TTC549 (cell line): ENCODE data around the gene PTK6.
"Not testable (repeated sequence)": the region's sequence is repeated elsewhere in the genome, so short reads cannot be mapped to it uniquely, and the experiment has no call there.

Experiments used
- FAIRE-seq: peaks from 2 replicates; lab custom pipeline; 2012; peaks lifted over from hg19 to GRCh38; lab: Jason Lieb, UNC

The PTK6 gene

DNA sequence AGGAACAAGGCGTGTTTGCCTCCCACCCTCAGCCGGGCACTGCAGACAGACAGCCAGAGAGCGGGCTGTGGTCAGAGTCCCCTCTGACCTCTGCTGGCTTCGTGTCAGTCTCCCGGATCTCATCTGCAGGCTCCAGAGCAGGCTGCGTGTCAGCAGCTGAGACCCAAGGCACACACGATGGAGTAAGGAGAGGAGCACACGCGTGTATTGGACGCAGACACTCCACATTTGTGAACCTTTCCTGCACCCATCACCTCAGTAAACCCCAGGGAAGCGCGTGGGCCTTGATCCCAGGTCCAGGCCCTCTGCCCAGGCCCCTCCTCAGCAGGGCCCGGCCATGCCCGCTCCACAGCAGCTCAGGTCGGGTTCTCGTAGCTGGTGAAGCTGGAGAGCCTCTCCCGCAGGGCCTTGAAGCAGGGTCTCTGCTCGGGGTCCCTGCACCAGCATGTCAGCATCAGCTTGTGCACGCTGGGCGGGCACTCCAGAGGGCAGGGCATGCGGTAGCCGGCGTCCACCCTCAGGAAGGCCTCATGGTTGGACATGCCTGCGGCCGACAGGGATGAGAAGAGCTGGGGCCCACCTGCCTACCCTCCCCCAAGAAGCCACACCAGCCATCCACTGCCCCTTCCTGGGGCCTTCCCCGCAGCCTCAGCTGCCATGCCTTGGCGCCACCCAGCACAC lies 7.9 kb downstream of the PTK6 start:
- no peak for FAIRE-seq

DNA sequence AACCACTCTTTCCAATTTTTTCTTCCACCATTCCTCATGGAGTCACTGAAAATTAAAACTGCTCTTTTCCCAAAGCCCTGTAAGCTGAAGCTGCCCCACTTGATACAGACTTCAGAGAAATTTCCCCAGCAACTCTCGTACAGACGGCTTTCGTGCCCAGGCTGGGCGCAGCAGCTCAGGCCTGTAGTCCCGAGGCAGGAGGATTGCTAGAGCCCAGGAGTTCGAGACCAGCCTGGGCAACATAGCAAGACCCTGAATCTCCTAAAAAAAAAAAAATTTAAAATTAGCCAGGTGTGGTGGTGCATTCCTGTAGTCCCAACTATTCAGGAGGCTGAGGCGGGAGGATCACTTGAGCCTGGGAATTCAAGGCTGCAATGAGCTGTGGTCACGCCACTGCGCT lies 10.0 kb downstream of the PTK6 start:
- no peak for FAIRE-seq

DNA sequence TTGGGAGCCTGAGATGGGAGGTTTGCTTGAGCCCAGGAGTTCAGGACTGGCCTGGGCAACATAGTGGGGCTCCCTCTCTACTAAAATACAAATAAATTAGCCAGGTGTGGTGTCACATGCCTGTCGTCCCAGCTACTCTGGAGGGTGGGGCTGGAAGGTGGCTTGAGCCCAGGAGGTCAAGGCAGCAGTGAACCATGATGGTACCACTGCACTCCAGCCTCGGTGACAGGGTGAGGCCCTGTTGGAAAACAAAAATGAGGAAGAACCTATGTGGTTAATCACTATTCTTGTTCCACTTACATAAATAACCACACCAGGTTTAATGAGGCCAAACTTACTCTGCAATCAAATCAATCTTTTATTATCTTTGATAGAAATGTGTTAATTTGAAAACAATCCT lies 11.2 kb downstream of the PTK6 start:
- no peak for FAIRE-seq

DNA sequence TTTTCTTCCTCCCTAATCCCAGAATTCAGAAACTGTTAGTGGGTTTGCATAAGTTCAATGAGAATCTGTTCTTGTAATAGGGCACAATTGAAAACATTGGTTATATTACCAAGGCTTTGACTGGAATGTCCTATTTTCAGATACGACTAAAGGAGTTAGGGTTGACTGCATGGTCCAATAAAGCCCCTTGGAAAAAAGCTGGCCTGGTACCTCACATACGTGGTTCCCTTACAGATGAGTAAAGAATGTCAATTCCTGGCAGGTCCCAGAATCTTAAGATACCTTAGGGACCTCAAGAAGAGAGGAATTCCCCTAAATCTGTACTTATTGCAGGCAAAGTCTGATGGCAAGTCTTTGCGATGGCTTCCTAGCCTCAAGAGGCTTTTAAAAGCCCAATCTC lies 12.0 kb downstream of the PTK6 start:
- FAIRE-seq, result no peak

DNA sequence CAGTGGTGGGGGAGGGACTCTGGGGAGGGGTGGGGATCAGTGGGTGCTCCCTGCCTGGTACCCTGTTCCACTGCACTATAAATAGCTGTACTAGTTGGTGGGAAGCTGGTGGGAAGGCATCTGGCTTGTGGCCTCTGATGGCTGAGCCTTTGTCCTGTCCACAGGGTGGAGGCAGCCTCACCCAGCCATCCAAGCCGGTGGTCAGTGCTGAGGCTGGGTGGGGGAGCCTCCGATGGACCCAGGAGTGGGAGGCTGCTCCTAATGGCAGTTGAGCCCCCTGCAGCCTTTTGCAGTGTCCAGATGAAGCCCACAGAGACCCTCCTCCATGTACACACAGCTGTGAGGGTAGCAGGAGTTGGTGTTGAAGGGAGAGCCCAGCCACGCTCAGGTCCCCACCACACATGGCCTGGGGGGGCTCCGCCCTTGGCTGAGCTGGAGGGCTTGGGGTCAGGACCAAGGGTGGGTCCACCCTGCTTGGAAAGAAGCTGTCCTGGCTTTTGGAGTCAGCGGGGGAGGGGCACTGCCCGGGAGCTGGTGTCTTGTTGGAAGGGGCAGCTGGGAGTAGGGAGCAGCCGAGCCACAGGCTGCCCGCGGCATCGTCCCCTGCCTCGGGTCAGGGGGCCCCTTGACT lies 14.1 kb downstream of the PTK6 start:
- FAIRE-seq, result no peak

DNA sequence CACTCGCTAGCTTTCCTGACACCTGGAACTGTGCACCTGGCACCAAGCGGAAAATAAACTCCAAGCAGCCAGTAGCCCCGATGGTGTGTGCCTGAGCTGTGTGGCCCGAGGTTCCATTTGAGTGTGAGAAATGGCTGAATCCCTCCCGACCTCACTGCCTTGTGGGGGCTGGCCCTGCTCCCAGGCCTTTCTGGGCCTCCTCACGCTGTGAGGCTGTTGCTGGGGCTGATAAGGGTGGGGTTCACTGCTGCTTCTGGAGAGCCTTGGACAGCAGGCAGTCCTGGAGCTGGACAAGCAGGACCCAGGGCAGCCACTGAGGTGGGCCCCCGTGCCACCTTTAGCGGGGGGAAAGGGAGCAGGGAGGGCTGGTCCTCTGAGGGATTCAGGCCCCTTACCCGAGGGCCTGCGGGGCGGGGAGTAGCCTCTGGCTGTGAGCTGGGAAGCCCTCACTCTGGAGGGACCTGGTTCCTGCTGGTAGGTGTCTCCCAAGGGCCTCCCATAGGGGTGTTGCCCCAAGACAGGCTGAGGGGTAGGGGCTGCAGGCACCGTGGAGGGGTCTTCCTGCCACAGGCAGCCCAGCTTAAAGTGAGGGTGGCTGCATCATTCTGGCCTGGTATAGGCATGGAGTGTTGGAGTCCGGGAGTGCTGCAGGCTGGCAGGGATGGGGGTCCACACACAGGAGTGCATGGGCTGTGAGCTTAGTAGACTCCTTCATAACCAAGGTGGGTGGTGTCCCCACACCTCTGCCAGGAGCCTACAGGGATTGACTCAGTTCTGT lies 14.9 kb downstream of the PTK6 start:
- no peak for FAIRE-seq

DNA sequence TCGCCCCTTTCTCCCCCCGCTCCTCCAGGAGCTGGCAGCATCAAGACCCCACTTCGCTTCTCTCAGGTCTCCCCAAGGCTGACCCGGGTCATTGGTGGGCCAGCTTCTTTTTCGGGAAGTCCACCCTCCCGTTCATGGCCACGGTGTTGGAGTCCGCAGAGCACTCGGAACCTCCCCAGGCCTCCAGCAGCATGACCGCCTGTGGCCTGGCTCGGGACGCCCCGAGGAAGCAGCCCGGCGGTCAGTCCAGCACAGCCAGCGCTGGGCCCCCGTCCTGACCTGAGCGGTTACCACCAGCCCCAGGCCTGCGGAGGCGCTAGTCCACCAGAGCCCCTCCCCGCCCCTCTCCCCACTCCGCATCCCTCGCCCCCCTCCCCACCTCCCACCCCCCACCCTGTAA lies 15.6 kb downstream of the PTK6 start:
- FAIRE-seq, result no peak

DNA sequence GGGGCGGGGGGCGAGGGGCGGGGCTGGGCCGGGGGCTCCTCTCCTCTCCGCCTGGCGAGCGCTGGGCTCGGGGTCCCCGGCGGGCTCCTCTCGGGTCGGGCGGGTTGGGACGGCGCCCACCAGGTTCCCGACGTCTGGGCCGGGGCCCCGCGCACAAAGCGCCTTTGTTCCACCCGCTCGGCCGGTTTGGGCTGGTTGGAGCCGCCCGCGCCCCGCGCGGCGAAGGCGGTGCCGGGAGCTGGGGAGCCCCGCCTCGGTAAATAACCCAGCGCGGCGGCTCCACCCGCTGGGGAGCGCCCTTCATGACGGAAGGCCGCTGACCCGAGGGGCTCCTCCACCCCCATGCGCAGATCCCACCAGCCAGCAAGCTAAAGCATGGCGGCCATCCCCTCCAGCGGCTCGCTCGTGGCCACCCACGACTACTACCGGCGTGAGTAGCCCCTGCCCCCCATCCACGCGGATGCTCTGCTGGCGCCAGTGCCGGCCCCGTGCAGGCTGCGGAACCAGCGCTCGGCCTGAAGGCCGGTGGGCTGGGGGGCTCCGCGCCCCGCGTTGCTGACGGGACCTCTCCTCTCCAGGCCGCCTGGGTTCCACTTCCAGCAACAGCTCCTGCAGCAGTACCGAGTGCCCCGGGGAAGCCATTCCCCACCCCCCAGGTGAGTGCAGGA lies 16.1 kb downstream of the PTK6 start:
- no peak for FAIRE-seq

DNA sequence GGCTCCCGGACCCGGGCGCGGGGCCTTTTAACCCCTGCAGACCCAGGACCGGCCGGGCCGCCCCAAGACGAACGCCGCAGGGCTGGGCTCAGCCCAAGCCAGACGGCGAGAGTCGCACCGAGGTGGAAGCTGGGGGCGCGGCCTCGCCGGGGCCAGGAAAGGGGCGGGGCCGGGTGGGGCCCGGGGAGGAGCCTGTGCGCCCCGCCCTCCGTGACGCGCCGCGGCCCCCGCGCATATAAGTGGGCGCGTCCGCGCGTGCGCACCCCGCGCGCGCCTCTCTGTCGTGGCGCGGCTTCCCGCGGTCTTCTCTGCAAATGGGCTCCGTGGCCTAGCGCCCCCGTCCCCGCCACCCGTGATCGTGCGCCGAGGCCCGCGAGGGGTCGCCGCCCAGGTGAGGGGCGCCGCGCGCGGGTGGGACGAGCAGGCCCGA lies 16.7 kb downstream of the PTK6 start, which contains the start of gene PPDPF:
TSS of gene PPDPF (plus strand) at position 262 of the 430 bp plus-strand sequence. CDS start 544 bp downstream, outside the sequence.
- FAIRE-seq, result no peak

DNA sequence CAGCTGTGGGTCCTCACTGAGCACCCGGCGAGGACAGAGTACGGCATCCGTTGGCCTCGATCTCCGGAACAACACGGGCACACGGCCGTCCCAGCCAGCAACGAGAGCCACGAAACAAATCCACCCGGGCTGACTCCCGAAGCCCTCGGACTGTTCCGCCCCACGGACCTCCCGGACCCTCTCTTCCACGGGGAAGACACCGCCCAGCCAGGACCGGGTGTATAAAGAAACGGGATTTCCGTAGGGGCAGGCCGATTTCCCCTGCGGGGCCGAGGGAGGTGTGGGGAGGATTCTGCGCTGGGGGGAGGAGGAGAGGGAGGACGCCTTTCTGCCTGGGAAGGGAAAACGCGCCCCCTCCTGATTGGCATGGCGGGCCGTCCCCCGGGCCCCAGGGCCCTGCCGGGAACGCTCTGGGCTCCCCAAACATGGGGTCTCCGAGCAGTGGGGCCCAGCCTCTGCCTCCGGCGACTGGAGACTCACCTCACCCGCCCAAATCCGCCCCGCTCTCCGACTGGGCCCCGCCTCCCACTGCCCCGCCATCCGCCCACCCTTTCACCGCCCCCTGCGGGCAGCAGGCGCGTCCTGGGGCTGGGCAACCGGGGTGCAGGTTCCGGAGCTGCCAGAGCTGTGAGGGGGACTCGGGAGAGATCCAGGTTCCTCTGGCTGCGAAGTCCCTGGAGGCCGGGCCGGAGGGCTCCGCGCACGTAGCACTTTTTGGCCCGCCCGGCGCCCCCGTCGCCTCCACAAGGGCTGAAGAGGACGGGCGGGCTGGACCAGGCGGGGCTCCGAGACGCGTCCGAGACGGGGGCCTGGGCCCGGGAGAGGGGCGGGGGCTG lies 17.3 kb downstream of the PTK6 start:
- FAIRE-seq, result no peak

DNA sequence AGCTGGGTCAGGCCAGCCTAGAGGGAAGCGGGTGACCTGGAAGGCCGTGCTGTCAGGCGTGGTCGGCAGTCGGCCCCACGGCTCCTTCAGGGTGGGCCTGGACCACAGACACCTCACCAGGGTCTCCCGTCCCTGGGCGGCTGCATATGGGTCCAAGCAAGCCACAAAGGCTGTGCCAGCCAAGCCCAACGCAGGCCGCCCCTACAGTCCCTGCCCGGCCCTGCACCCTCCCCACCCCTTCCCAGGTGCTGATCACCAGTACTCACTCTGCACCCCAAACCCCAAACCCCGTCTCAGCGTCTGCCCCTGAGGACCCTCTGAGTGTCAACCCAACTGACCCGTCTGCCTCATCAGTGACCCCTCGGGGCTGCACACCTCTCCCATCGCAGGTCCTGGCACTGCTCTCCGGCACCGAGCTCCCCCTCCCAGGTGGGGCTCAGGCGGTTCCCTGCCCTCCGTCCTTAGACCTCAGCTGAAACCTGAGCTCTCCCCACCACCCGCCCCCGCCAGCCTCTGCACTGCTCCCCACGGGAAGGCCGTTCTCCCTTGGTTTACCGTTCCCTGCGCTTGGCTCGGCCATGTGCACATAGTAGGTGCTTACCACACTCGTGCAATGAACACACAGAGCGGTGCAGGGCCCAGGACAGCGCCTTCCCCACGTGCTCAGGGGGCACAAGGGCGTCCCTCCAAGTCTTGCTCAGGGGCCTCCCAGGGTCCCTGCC lies 18.1 kb downstream of the PTK6 start:
- FAIRE-seq, result no peak

DNA sequence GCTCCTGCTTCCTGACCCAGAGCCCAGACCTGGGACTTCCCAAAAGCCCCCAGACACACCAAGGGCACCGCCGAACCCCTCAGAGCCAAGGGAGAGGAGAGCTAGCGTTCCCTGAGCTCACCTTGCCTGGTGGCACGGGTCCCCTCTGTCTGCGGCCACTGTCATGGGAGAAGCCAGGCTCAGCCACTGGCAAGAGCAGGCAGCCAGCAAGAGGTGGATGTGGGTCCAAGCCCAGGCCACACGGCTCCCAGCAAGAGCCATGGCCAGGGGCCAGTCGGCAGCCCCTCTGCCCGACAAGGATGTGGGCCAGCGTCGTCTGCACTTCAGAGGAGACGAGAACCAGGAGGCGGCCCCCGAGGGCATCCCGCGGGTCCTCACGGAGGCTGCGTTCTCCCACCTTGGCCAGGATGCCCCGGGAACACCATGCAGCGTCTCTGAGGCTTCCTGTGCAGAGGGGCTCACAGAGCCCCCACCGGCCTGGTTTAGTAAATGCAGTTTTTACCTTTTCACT lies 18.8 kb downstream of the PTK6 start:
- no peak for FAIRE-seq

DNA sequence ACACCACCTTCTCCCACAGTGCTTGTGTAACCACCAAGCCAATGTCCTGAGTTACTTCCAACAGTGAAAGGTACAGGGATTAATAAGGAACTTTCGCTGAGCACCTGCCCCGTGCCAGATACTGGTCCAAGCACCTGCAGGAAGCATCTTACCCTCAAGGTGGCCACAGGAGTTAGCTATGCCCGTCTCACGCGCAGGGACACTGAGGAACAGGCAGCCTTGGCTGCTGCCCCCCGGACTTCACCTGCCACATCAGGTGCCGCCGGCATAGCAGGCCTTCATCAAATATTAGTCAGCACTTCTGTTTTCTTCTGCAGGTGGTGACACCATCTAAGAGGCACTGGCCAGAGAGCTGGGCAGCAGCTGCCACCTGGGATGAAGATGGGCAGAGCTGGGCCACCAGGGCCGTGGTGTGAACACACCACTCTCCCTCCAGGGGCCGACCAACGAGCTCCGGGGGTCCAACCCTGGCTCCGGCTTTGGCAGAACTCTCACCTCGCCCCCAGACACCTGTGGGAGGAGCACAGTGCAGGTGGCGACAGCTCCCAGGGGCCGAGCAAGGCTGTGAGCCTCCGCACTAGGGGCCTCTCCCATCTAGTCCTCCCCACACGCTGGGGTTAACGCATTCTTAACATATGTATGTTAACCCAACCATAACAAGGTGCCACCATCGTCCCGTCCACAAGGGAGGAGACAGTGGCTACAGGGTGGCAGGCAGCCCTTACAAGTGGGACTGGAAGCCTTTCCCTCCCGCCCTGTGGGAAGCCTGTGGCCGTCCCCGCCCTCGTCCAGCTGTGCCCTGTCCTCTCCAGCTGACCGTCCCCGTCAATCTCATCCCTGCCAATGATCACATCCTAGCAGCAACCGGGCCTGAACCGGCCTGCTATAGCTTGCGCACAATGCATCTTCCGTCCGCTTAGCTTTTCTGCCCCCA lies 19.5 kb downstream of the PTK6 start:
- FAIRE-seq, result no peak

DNA sequence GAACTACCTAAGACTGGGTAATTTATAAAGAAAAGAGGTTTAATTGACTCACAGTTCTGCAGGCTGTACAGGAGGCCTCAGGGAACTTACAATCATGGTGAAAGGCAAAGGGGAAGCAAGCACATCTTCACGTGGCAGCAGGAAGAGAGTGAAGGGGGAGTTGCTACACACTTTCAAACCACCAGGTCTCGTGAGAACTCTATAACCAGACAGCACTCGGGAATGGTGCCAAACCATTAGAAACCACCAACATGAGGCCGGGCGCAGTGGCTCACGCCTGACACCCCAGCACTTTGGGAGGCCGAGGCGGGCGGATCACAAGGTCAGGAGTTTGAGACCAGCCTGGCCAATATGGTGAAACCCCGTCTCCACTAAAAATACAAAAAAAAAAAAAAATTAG lies 22.7 kb downstream of the PTK6 start:
- not testable (repeated sequence) for FAIRE-seq

DNA sequence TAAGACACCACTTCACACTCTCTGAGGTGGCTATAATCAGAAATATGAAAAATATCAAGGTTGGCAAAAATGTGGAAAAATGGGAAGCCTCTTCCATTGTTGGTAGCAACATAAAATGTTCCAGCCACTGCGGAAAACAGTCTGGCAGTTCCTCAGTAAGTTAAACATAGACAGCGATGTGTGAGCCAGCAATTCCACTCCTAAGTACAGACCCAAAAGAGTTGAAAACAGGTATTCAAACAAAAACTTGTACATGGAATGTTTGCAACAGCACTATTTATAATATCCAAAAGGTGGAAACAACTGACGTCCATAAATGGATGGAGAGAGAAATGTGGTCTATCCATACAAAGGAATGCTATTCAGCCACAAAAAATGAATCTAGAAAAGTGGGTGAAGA lies 24.0 kb downstream of the PTK6 start:
- FAIRE-seq, result no peak

DNA sequence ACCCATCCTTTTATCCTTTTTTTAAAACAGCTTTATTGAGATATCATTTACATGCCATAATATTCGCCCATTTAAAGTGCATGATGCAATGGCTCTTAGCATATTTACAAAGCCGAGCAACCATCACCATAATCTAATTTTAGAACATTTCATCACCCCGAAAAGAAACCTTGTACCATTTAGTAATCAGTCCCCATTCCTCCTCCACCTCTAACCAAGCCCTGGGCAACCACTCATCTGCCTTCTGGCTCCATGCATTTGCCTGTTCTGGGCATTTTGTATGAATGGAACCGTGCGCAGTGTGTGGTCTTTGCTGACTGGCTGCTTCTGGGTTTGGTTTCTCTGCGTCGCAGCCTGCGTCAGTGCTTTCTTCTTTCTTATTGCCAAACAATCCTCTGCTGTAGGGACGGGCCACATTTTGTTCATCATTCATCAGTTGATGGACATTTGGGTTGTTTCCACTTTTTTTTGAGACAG lies 28.1 kb downstream of the PTK6 start:
- FAIRE-seq, result no peak

DNA sequence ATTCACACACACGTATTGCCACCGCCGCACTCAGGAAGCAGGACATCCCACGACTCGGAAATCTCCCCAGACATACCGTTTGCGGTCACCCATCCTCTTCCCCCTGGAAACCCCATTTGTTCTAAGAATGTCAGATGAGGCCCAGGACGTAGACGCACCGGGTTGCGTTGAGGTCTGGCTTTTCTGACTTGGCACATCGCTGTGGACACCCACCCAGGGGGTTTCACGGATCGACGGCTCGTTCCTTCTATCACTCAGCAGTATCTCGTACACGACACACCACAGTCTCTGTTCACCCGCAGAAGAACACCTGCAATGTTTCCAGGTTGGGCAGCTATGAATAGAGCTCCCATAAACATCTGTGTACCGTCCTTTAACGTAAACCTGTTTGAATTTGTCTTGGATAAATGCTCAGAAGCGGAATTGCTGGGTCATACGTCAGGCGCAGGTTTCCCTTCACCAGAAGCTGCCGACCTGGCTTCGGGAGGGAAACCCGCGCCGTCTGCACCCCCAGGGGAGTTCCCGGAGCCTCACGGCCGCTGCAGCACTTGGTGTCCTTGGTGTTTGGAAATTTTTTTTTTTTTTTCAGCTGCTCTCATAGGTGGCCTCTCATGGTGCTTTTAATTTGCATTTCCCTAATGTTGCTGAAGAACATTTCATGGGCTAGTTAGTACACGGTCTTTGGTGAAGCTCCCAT lies 29.0 kb downstream of the PTK6 start:
- no peak for FAIRE-seq

DNA sequence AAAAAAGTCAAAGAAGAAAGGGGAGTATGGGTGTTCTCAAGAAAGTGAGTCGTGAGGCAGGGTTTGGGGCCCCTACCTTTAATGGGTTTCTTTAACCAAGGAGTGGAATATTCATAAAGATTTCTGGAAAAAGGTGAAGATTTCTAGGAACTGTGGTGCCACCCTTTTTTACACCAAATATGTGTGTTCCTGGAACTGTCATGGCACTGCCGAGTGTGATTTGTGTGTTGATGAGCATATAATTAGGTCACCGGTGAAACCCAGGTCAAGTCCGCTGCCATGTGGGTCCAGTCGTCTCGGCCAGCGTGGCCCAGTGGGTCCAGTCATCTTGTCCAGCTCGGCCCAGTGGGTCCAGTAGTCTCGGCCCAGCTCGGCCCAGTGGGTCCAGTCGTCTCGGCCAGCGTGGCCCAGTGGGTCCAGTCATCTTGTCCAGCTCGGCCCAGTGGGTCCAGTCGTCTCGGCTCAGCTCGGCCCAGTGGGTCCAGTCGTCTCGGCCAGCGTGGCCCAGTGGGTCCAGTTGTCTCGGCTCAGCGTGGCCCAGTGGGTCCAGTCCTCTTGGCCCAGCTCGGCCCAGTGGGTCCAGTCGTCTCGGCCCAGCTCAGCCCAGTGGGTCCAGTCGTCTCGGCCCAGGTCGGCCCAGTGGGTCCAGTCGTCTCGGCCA lies 30.0 kb downstream of the PTK6 start:
- FAIRE-seq, result no peak

DNA sequence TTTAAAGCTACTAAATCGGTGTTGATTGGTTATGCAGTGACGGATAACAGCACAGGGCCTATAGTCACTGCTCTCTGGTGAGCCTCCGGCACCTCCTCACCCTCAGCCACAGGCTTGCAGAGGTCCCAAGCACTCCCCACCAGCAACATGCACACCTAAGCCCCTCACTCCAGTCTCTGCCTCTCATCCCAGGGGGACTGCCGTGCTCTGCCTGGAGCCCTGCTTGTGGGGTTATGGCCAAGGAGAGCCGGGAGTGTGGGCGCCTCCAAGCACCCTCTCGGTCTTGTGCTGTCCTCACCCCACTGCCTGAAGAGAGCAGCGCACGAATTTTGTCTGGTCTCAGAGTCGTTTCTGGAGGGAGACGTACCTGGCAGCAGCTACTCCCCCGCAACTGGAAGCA lies 31.5 kb downstream of the PTK6 start:
- no peak for FAIRE-seq
